Aorta (tissue), 5 donors: ENCODE data around the gene KNSTRN. TPM values are rescaled to one million over a fixed set of nuclear protein-coding genes. Genes with fewer than 3 reads are reported as not detected.
A peak's percentile ranks its signal among the peaks of the same experiment; 100 is the strongest.

Experiments
- ATAC-seq: fragments of 200-7000 bp; cut with Tn5 transposase; one replicate; pipeline ENCODE4 v1.9.1; 2022; ENCODE audit warnings: moderate library complexity; ENCODE audit not compliant: low FRiP score
- DNase-seq, 2 donors: peaks; one replicate each; pipeline ENCODE4 v3.0.0-alpha.2; 2020
- H3K27ac ChIP-seq, 2 donors: one replicate each; pipeline ENCODE4 v1.5.1; 2013; ENCODE audit warnings: low read length in 2 of 2, mild to moderate bottlenecking in 2 of 2, moderate library complexity in 2 of 2, control low read depth in 1 of 2, inconsistent platforms in 1 of 2, low read depth in 1 of 2
- H3K27me3 ChIP-seq, 2 donors: one replicate each; pipeline ENCODE4 v1.6.1; 2013; ENCODE audit warnings: control low read depth in 1 of 2, low read length in 1 of 2, mild to moderate bottlenecking in 1 of 2, moderate library complexity in 1 of 2; ENCODE audit not compliant: insufficient read depth in 2 of 2, control insufficient read depth in 1 of 2
- H3K36me3 ChIP-seq, 2 donors: one replicate each; pipeline ENCODE4 v1.6.1; 2013; ENCODE audit warnings: control low read depth in 1 of 2, low read length in 1 of 2, mild to moderate bottlenecking in 1 of 2; ENCODE audit not compliant: insufficient read depth in 2 of 2, control insufficient read depth in 1 of 2
- H3K4me1 ChIP-seq, 2 donors: one replicate each; pipeline ENCODE4 v1.6.1; 2013; ENCODE audit warnings: low read length in 2 of 2, control low read depth in 1 of 2, mild to moderate bottlenecking in 1 of 2, moderate library complexity in 1 of 2; ENCODE audit not compliant: insufficient read depth in 2 of 2, control insufficient read depth in 1 of 2
- H3K4me3 ChIP-seq, 2 donors: one replicate each; pipeline ENCODE4 v1.5.1; 2013; ENCODE audit warnings: low read length in 2 of 2, control low read depth in 1 of 2, mild to moderate bottlenecking in 1 of 2
- H3K9me3 ChIP-seq: one replicate; pipeline ENCODE4 v1.6.1; 2013; ENCODE audit warnings: mild to moderate bottlenecking, low read length; ENCODE audit not compliant: control insufficient read depth
- WGBS, 2 donors: extraction: QIAGEN DNeasy Blood & Tissue Kit; methylation state at CpG; one replicate each; pipeline ENCODE4 v1.1.7; 2013; 5-methylcytosine and 5-hydroxymethylcytosine counted together
- intact Hi-C, 2 donors: fragments of 100-400 bp; cut with DNase I; formaldehyde crosslinking; loops; one replicate each; pipeline versions ENCODE4 v1.14.2 to v1.15.0; 2022
- polyA plus RNA-seq, 2 donors: library from polyadenylated mRNA; stranded (reverse); fragments of 200-250 nt; gene quantifications; one replicate each; pipeline ENCODE4 v1.2.3, GENCODE V29; 2013
- total RNA-seq, 2 donors: library from RNA; stranded (reverse); fragmentation: NEBNext Ultra II Directional; extraction: Animal tissue kit (Norgen Biotek cat#: 25700); gene quantifications; one replicate each; pipeline ENCODE4 v1.2.1, GENCODE V29; 2021
- donor health status: healthy with polysubstance abuse.
- donor health status: Bipolar disorder and iron deficiency.
- donor health status: DM: no; HTN: no; CAD: no.
- donor health status: DM: no; HTN: no; CAD: no.
- donor health status: DM: yes; HTN: yes; CAD: no.

Gene KNSTRN
- total and polyA plus RNA-seq, 4 donors = 3.1 to 7.6 (median 5.4) TPM

DNA sequence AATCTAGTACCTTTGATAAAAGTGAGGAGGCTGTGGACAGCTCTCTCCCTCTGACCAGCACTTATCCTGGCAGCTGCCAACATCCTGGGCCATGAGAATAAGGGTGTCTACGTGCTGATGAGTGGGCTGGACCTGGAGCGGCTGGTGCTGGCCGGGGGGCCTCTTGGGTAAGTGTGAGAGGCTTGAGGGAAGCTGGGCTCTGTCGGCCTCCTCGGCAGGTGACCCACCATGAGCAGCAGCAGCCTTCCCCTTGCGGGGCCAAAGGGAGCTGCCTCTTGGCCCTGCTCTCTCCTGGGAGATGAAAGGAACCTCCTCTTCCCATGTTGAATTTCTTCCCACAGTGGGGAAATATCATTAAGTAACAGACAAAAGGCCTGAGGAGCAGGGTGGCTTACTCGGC, 32.3 kb downstream of the KNSTRN start:
- Histone ChIP-seq H3K27me3 (no peaks in the 10 kb centered on the region), H3K9me3 (no peaks in the 10 kb centered on the region), H3K36me3 (peaks cover 10 to 20% of the 10 kb centered on the region in 2 donors), H3K4me3 (no peak overlapping the region), H3K4me1 (no peaks in the 10 kb centered on the region), H3K27ac (no peak overlapping the region)
- ATAC-seq (no peak), DNase-seq (no peak)
- intact Hi-C loops = no loop called here
- WGBS, 2 donors = 82 to 94% methylated on average over 7 of the region's 7 CpGs

DNA sequence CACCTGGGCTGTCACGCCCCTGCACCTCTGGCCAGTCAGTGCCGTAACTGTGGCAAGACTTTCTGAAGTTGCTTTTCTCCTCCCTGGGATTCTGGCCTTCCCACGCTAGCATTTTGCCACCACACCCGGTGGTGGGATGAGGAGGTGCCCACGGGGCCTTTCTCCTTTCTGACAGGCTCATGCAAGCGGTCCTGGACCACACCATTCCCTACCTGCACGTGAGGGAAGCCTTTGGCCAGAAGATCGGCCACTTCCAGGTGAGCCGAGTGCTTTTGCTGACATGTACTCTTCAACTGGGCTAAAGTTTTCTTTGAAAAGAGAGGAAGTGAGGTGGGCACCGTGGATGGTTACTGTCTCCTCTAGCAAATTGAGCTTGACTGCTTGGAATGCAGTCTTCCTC, 32.7 kb downstream of the KNSTRN start:
- Histone ChIP-seq H3K27me3 (no peaks in the 10 kb centered on the region), H3K9me3 (no peaks in the 10 kb centered on the region), H3K36me3 (peaks cover 10 to 20% of the 10 kb centered on the region in 2 donors), H3K4me1 (no peaks in the 10 kb centered on the region), H3K4me3 (no peak overlapping the region), H3K27ac (no peak overlapping the region)
- WGBS, 2 donors = 87 to 89% methylated on average over 10 of the region's 10 CpGs
- ATAC-seq (no peak), DNase-seq (no peak)
- intact Hi-C loops = no loop called here

DNA sequence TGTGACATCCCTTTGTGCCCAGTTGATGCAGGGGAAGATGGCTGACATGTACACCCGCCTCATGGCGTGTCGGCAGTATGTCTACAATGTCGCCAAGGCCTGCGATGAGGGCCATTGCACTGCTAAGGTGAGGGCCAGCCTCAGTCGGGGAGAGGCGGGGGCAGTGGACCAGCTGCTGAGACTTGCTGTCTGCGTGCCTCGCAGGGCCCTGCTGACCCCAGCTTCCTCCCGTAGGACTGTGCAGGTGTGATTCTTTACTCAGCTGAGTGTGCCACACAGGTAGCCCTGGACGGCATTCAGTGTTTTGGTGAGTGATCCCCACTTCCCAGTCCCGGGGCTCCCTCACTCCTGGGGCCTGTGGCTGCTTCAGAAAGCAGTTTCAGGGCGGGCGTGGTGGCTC, 33.5 kb downstream of the KNSTRN start:
- peaks cover 10 to 18% of the 10 kb centered on the region in 2 donors for H3K36me3 ChIP-seq
- no peak for DNase-seq
- no peak overlapping the region for H3K27ac ChIP-seq
- H3K27me3 ChIP-seq = no peaks in the 10 kb centered on the region
- H3K4me1 ChIP-seq = no peaks in the 10 kb centered on the region
- no peaks in the 10 kb centered on the region for H3K9me3 ChIP-seq
- no peak for ATAC-seq
- intact Hi-C loops = no loop called here
- no peak overlapping the region for H3K4me3 ChIP-seq
- WGBS, 2 donors = 92 to 93% methylated on average over 14 of the region's 14 CpGs

- intact Hi-C loops = no loop called here
- Histone ChIP-seq H3K36me3 (peaks cover 10 to 11% of the 10 kb centered on the region in 2 donors), H3K27me3 (no peaks in the 10 kb centered on the region), H3K4me1 (no peaks in the 10 kb centered on the region), H3K4me3 (no peak overlapping the region), H3K27ac (no peak overlapping the region), H3K9me3 (no peaks in the 10 kb centered on the region)
- 91 to 92% methylated on average over 10 of the region's 10 CpGs for WGBS, 2 donors
- DNase-seq = peak in 1 of 2 donors; percentile 53
- no peak for ATAC-seq
Observed at GRCh38 chr15:40418126-40418525, 35.6 kb downstream of the KNSTRN start.

DNA sequence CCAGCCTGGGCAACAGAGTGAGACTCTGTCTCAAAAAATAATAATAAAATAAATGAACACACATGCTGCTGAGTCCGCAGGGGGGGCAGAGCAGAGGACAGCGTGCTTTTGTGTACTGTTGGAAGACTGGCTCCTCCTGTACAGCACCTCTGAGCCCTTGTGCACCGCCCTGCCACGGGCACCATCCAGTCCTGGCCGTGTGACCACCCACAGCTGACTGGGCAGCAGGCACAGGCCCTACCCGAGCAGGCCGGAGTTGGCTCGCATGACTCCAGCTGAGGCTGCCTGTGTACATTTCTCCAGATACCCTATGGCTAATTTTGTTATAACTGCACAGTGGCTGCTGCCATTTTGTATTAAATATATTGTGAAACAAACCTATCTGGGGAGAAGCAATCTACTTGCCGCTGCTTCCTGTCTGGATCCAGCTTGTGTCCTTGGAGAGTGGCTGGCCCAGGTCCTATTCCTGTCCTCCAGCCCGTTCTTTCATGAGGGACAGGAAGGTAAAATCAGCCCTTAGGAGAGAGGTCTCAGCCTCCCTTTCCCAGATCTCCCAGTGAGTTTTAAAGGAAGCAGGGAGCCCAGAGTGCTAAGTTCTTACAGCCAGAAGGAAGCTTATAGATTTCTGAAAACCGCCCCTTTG, 37.7 kb downstream of the KNSTRN start:
- Histone ChIP-seq H3K4me1 (no peaks in the 10 kb centered on the region), H3K4me3 (no peak overlapping the region), H3K27me3 (no peaks in the 10 kb centered on the region), H3K36me3 (peaks cover 7 to 8% of the 10 kb centered on the region in 2 donors), H3K27ac (no peak overlapping the region), H3K9me3 (no peaks in the 10 kb centered on the region)
- DNase-seq (no peak), ATAC-seq (no peak)
- intact Hi-C loops = loop anchor here (5.0 to 10.0 kb wide), 5 partner anchors 53 to 375 kb away; partner anchors contain the start of genes CCDC9B (in 1 of the 2) and INAFM2 (in 1 of the 2)
- WGBS, 2 donors = 81 to 83% methylated on average over 11 of the region's 11 CpGs

DNA sequence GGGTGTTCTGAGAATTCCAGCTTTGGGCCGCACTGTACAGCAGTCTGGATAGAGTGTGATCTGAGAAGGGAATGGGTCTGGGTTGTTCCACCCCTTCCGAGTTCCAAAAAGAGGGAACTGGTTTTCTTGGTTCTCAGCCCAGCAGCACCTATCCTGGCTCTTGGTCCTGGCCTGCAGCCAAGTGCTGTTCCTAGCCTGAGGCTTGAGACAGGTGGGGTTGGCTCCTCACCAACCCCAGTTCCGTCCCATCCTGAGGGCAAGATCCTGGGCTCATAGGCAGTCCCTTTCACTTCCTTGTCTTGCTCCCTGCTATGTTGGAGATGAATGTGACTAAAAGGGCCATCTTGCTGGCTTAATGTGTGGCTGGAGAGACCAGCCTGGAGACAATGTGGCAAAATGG, 38.3 kb downstream of the KNSTRN start:
- H3K27ac ChIP-seq = no peak overlapping the region
- ATAC-seq = no peak

GRCh38 chr15:40421246-40422157, 39.0 kb downstream of the KNSTRN start:
- WGBS, 2 donors = 5 to 7% methylated on average over 31 of the region's 31 CpGs
- no peak overlapping the region for H3K4me3 ChIP-seq
- DNase-seq (peak; percentile 87 to 94), ATAC-seq (peak; percentile 95)
- intact Hi-C loops = loop anchor here (1.0 to 10.0 kb wide), 6 partner anchors 54 to 377 kb away; partner anchors contain the start of genes CCDC9B (in 1 of the 2) and INAFM2 (in 1 of the 2)
- H3K27ac ChIP-seq = no peak overlapping the region
- no peaks in the 10 kb centered on the region for H3K36me3 ChIP-seq
- no peaks in the 10 kb centered on the region for H3K9me3 ChIP-seq
- no peaks in the 10 kb centered on the region for H3K27me3 ChIP-seq
- no peaks in the 10 kb centered on the region for H3K4me1 ChIP-seq

More for the DNA sequence above, 38.3 kb downstream of the KNSTRN start:
- Histone ChIP-seq H3K36me3 (peaks cover 2% of the 10 kb centered on the region in 2 donors), H3K4me3 (no peak overlapping the region), H3K9me3 (no peaks in the 10 kb centered on the region), H3K27me3 (no peaks in the 10 kb centered on the region), H3K4me1 (no peaks in the 10 kb centered on the region)
- DNase-seq = no peak
- WGBS, 2 donors = 66 to 83% methylated on average over 3 of the region's 3 CpGs
- intact Hi-C loops = loop anchor here (1.0 to 10.0 kb wide), 6 partner anchors 53 to 376 kb away; partner anchors contain the start of genes CCDC9B (in 1 of the 2) and INAFM2 (in 1 of the 2)

- H3K27ac ChIP-seq = no peak overlapping the region
- 89 to 94% methylated on average over 6 of the region's 6 CpGs for WGBS, 2 donors
- no peaks in the 10 kb centered on the region for H3K27me3 ChIP-seq
- H3K4me1 ChIP-seq = no peaks in the 10 kb centered on the region
- intact Hi-C loops = loop anchor here (5.0 to 10.0 kb wide), 5 partner anchors 57 to 380 kb away; partner anchors contain the start of genes CCDC9B (in 1 of the 2) and INAFM2 (in 1 of the 2)
- no peaks in the 10 kb centered on the region for H3K9me3 ChIP-seq
- DNase-seq = no peak
- no peaks in the 10 kb centered on the region for H3K36me3 ChIP-seq
- no peak overlapping the region for H3K4me3 ChIP-seq
- ATAC-seq = no peak
Observed at GRCh38 chr15:40424483-40425115, 42.1 kb downstream of the KNSTRN start.
